Lower lobe of right lung (tissue), 2 donors: ENCODE measurements around the gene MALT1. TPM values are rescaled to one million over a fixed set of nuclear protein-coding genes. Genes with fewer than 3 reads are reported as not detected.
A peak's percentile ranks its signal among the peaks of the same experiment; 100 is the strongest.

Experiments used
- ATAC-seq, 2 donors: fragments of 200-7000 bp; cut with Tn5 transposase; one replicate each; pipeline ENCODE4 v1.9.1; 2020 to 2022; ENCODE audit warnings: mild to moderate bottlenecking in 2 of 2, moderate library complexity in 2 of 2
- DNase-seq: peaks from one replicate; pipeline ENCODE4 v3.0.0-alpha.2; 2020
- H3K27ac ChIP-seq: fragments of 200-600 bp; one replicate; pipeline ENCODE4 v1.8.0; 2022
- H3K27me3 ChIP-seq: fragments of 200-600 bp; one replicate; pipeline ENCODE4 v1.8.0; 2022; ENCODE audit warnings: low read depth
- H3K36me3 ChIP-seq: fragments of 200-600 bp; one replicate; pipeline ENCODE4 v1.8.0; 2022; ENCODE audit warnings: mild to moderate bottlenecking
- H3K4me1 ChIP-seq: fragments of 200-600 bp; one replicate; pipeline ENCODE4 v1.8.0; 2022
- H3K4me3 ChIP-seq: fragments of 200-600 bp; one replicate; pipeline ENCODE4 v1.8.0; 2022; ENCODE audit warnings: mild to moderate bottlenecking
- H3K9me3 ChIP-seq: fragments of 200-600 bp; one replicate; pipeline ENCODE4 v1.8.0; 2022
- intact Hi-C: fragments of 100-400 bp; cut with DNase I; formaldehyde crosslinking; loops from one replicate; pipeline ENCODE4 v1.11.0; 2022
- long read RNA-seq: library from polyadenylated mRNA; unstranded; transcript quantifications from one replicate; pipeline ENCODE4 v2.0.0, GENCODE V29; 2021
- total RNA-seq: library from RNA; stranded (reverse); fragmentation: NEBNext Ultra II Directional; extraction: Animal tissue kit (Norgen Biotek cat#: 25700); gene quantifications from one replicate; pipeline ENCODE4 v1.2.1, GENCODE V29; 2021
- TF ChIP-seq, protein P1 (sequence below): fragments of 200-600 bp; IDR thresholded peaks from one replicate; pipeline ENCODE4 v1.8.0; 2022; ENCODE audit warnings: antibody characterized with exemption, mild to moderate bottlenecking
- donor health status: DM: no; HTN: yes; CAD: no; lungs with severe emphysema.

MALT1 gene, protein sequence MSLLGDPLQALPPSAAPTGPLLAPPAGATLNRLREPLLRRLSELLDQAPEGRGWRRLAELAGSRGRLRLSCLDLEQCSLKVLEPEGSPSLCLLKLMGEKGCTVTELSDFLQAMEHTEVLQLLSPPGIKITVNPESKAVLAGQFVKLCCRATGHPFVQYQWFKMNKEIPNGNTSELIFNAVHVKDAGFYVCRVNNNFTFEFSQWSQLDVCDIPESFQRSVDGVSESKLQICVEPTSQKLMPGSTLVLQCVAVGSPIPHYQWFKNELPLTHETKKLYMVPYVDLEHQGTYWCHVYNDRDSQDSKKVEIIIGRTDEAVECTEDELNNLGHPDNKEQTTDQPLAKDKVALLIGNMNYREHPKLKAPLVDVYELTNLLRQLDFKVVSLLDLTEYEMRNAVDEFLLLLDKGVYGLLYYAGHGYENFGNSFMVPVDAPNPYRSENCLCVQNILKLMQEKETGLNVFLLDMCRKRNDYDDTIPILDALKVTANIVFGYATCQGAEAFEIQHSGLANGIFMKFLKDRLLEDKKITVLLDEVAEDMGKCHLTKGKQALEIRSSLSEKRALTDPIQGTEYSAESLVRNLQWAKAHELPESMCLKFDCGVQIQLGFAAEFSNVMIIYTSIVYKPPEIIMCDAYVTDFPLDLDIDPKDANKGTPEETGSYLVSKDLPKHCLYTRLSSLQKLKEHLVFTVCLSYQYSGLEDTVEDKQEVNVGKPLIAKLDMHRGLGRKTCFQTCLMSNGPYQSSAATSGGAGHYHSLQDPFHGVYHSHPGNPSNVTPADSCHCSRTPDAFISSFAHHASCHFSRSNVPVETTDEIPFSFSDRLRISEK
- total RNA-seq = 23.1 TPM
- long read RNA-seq, full-length matches to known transcripts = 19 of 32 reads
- long read RNA-seq, partial matches to known transcripts = 5 of 32 reads
- long read RNA-seq, other reads (novel, unspliced or antisense) = 8 of 32 reads

DNA sequence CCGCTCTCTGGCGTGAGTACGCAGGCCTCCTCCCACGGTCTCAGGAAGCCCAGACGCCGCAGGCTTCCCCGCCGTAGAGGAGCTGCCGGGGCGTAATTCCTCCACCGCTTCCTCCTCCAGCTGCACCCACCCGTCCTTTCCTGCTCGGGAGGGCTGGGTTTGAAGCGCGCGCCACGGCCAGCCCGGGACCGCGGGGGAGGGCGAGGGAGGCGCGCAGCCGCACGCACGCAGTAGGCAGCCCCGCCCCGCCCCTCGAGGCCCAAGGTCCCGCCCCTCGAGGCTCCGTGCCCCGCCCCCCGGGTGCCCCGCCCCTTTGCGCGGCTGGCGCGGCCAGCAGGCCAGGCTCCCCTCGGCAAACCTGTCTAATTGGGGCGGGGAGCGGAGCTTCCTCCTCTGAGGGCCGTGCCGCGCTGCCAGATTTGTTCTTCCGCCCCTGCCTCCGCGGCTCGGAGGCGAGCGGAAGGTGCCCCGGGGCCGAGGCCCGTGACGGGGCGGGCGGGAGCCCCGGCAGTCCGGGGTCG lies at the start of gene MALT1:
MALT1 (plus strand) TSS at position 355 of the 521 bp plus-strand sequence. CDS start 179 bp downstream, outside the sequence.
- Histone ChIP-seq H3K27ac (peak within 1 kb of the TSS; percentile 96), H3K36me3 (no peaks in the 10 kb centered on the region), H3K4me1 (peaks cover 25% of the 10 kb centered on the region), H3K9me3 (no peaks in the 10 kb centered on the region), H3K27me3 (no peaks in the 10 kb centered on the region), H3K4me3 (peak within 1 kb of the TSS; percentile 70)
- TF ChIP-seq, protein P1, sequence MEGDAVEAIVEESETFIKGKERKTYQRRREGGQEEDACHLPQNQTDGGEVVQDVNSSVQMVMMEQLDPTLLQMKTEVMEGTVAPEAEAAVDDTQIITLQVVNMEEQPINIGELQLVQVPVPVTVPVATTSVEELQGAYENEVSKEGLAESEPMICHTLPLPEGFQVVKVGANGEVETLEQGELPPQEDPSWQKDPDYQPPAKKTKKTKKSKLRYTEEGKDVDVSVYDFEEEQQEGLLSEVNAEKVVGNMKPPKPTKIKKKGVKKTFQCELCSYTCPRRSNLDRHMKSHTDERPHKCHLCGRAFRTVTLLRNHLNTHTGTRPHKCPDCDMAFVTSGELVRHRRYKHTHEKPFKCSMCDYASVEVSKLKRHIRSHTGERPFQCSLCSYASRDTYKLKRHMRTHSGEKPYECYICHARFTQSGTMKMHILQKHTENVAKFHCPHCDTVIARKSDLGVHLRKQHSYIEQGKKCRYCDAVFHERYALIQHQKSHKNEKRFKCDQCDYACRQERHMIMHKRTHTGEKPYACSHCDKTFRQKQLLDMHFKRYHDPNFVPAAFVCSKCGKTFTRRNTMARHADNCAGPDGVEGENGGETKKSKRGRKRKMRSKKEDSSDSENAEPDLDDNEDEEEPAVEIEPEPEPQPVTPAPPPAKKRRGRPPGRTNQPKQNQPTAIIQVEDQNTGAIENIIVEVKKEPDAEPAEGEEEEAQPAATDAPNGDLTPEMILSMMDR = no peak
- DNase-seq (peak; percentile 95), ATAC-seq (peak; percentile 97 to 99)
- intact Hi-C loops = no loop called here

DNA sequence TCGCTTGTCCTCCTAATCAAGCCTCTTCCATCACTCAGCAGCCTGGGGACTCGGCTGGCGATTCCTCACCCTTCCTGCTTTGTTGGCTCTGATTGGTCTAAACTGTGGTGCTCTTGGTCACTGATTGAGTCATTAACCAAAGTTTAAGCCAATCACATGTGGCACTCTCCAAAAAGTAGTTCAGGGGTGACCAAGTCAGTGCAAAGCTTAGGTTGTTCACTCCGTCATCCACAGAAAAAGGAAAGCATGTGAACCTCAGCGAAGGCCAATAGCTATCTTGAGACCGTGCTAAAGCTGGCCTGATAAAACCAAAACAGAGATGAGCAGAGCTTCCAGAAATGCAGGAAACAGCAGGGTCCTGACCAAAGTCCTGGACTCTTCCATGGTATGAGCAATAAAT lies 47.3 kb upstream of the MALT1 start:
- intact Hi-C loops = no loop called here
- Histone ChIP-seq H3K27ac (no peak overlapping the region), H3K4me3 (no peak overlapping the region), H3K27me3 (no peaks in the 10 kb centered on the region), H3K36me3 (no peaks in the 10 kb centered on the region), H3K4me1 (no peaks in the 10 kb centered on the region), H3K9me3 (no peaks in the 10 kb centered on the region)
- TF ChIP-seq, protein P1 = no peak
- ATAC-seq (no peak), DNase-seq (no peak)

DNA sequence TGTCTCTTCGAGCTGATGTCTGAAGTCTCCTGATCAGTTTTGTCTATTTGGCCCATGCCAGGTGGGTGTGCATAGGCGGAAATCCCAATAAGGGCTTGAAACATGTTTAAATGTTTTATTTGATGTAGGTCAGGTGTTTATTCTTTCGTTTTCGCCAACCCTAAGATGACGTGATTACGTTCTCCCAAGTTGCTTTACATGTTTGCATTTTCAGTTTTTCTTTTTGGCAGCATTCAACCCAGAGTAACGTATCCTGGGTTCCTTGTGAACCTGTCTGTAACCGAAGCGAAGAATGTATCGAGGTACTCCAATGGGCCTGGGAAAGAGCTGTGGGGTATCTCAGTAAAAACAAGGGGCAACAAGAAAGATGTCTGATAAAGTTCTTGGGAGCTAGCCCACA lies 45.4 kb upstream of the MALT1 start:
- no peak overlapping the region for H3K4me3 ChIP-seq
- H3K36me3 ChIP-seq = no peaks in the 10 kb centered on the region
- no peak overlapping the region for H3K27ac ChIP-seq
- ATAC-seq (no peak), DNase-seq (no peak)
- no peaks in the 10 kb centered on the region for H3K9me3 ChIP-seq
- no peaks in the 10 kb centered on the region for H3K27me3 ChIP-seq
- TF ChIP-seq, protein P1 = no peak
- intact Hi-C loops = no loop called here
- H3K4me1 ChIP-seq = no peaks in the 10 kb centered on the region

DNA sequence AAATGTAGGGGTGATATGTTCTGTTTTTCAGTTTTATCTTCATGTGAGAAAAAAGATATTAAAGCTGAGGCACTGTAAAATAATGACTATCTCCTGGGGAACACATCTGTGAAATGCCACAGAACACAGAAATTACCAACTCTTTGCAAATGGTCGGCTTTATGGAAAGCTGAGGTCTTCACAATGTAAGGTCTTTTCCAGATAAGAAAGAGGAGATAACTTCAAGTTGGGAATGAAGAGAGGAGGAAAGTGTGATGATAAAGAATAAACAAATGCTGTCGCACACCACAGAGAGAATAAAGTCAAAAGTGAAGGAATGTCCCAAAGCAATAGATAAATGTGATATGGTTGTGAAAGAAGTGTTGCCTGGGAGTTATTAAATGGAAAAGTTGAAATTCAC lies 41.2 kb upstream of the MALT1 start:
- H3K27ac ChIP-seq = no peak overlapping the region
- no peaks in the 10 kb centered on the region for H3K27me3 ChIP-seq

DNA sequence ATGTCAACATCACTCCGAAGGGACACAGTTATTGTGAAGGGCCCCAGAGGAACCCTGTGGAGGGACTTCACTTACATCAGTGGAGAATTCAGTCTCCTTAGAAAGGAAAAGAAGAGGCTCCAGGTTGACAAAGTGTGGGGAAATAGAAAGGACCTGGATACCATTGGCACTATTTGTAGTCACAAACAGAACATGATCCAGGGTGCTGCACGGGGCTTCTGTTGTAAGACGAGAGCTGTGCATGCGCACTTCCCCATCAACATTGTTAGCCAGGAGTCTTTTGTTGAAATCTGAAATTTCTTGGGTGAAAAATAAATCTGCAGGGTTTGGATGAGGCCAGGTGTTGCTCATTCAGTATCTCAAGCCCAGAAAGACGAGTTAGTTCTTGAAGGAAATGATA lies 40.0 kb upstream of the MALT1 start:
- H3K4me1 ChIP-seq = no peaks in the 10 kb centered on the region
- no peak overlapping the region for H3K4me3 ChIP-seq
- DNase-seq = no peak
- intact Hi-C loops = no loop called here
- H3K27ac ChIP-seq = no peak overlapping the region
- no peaks in the 10 kb centered on the region for H3K27me3 ChIP-seq
- TF ChIP-seq, protein P1 = no peak
- no peak for ATAC-seq
- H3K9me3 ChIP-seq = no peaks in the 10 kb centered on the region
- H3K36me3 ChIP-seq = no peaks in the 10 kb centered on the region

More for the DNA sequence above, 41.2 kb upstream of the MALT1 start:
- Histone ChIP-seq H3K9me3 (no peaks in the 10 kb centered on the region), H3K4me1 (no peaks in the 10 kb centered on the region), H3K36me3 (no peaks in the 10 kb centered on the region), H3K4me3 (no peak overlapping the region)
- TF ChIP-seq, protein P1 = no peak
- ATAC-seq (no peak), DNase-seq (no peak)
- intact Hi-C loops = no loop called here
